A673 (cell line): Measurements from ENCODE around the gene ST7.

Experiments
- EZH2 ChIP-seq: fragments of 200-600 bp; sonication (generic); IDR thresholded peaks from 2 replicates; pipeline ENCODE4 v1.6.1; 2017; ENCODE audit warnings: borderline replicate concordance, low read depth, mild to moderate bottlenecking, mixed read lengths, antibody characterized with exemption, low read length; ENCODE audit not compliant: poor library complexity, severe bottlenecking
- TF ChIP-seq, protein P1 (sequence below): fragments of 300-800, 200-600 bp; sonication (generic); conservative IDR thresholded peaks from 2 replicates; pipeline ENCODE4 v1.5.1; 2017; ENCODE audit warnings: low read depth, mild to moderate bottlenecking, antibody characterized with exemption, low read length, moderate library complexity, mixed read lengths

DNA sequence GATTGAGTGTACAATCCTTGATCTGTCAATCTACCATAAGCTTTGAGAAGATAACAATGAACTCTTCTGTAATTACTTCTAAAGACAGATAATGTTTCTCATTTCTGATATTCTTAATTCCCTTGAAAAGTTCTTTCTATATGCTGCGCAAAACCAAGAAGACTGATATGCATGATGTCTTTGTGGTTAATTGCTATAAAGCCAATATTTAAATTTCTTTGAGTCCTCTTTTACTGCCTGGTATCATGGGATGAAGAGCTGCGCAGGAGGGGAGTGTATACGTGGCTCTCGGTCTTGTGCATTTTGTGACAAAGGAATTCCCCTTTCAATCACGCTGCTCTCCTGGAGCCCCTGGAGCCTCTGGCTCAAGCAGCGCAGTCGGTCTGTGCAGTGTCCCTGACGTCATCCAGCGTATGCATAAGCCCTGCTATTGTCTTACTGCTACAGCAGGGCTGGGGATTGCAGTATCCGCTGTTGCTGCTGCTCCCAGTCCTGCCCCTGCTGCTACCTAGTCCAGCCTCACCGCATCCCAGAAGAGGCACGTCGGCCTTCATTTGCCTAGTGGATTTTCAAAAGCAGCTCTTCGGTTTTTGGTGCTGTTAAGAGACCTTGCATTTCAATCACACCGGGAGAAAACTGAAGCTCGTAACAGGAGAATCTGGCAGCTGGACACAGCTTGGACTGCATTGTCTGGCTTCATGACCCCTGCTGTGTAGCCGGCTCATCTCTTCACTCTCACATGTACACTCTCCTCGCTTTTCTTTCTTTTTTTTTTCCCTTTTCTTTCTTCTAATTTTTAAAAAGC lies 66.7 kb downstream of the ST7 start:
- TF ChIP-seq, protein P1, sequence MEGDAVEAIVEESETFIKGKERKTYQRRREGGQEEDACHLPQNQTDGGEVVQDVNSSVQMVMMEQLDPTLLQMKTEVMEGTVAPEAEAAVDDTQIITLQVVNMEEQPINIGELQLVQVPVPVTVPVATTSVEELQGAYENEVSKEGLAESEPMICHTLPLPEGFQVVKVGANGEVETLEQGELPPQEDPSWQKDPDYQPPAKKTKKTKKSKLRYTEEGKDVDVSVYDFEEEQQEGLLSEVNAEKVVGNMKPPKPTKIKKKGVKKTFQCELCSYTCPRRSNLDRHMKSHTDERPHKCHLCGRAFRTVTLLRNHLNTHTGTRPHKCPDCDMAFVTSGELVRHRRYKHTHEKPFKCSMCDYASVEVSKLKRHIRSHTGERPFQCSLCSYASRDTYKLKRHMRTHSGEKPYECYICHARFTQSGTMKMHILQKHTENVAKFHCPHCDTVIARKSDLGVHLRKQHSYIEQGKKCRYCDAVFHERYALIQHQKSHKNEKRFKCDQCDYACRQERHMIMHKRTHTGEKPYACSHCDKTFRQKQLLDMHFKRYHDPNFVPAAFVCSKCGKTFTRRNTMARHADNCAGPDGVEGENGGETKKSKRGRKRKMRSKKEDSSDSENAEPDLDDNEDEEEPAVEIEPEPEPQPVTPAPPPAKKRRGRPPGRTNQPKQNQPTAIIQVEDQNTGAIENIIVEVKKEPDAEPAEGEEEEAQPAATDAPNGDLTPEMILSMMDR: no peak
- TF ChIP-seq EZH2: no peak
